Psoas muscle (tissue), 8 donors: ENCODE results near the gene NACA. TPM values are rescaled to one million over a fixed set of nuclear protein-coding genes. Genes with fewer than 3 reads are reported as not detected.

Source experiments
- ATAC-seq, 4 donors: fragments of 200-7000 bp; cut with Tn5 transposase; one replicate each; pipeline ENCODE4 v1.9.1; 2020; ENCODE audit warnings: moderate library complexity in 3 of 4, mild to moderate bottlenecking in 2 of 4
- DNase-seq, 2 donors: peaks; one replicate each; pipeline ENCODE4 v3.0.0-alpha.2; 2020
- H3K27ac ChIP-seq: fragments of 200-600 bp; one replicate; pipeline ENCODE4 v1.8.0; 2022
- H3K27me3 ChIP-seq, 3 donors: fragments of 200-600 bp in 1 of 3; one replicate each; pipeline versions ENCODE4 v1.6.1 to v1.8.0; 2013 to 2022; ENCODE audit warnings: low read length in 2 of 3, mild to moderate bottlenecking in 2 of 3, moderate library complexity in 1 of 3; ENCODE audit not compliant: insufficient read depth in 3 of 3
- H3K36me3 ChIP-seq, 2 donors: fragments of 200-600 bp in 1 of 2; one replicate each; pipeline versions ENCODE4 v1.6.1 to v1.8.0; 2013 to 2022; ENCODE audit warnings: low read depth in 1 of 2, mild to moderate bottlenecking in 1 of 2, moderate library complexity in 1 of 2; ENCODE audit not compliant: insufficient read depth in 1 of 2
- H3K4me1 ChIP-seq: fragments of 200-600 bp; one replicate; pipeline ENCODE4 v1.8.0; 2022
- H3K4me3 ChIP-seq: fragments of 200-600 bp; one replicate; pipeline ENCODE4 v1.8.0; 2022; ENCODE audit warnings: mild to moderate bottlenecking
- H3K9me3 ChIP-seq: fragments of 200-600 bp; one replicate; pipeline ENCODE4 v1.8.0; 2022
- WGBS, 3 donors: extraction: QIAGEN DNeasy Blood & Tissue Kit; methylation state at CpG; one replicate each; pipeline versions ENCODE4 v1.1.6 to v1.1.7; 2013; 5-methylcytosine and 5-hydroxymethylcytosine counted together
- intact Hi-C, 2 donors: fragments of 100-400 bp; cut with DNase I; formaldehyde crosslinking; loops; one replicate each; pipeline versions ENCODE4 v1.11.0 to v1.14.2; 2022
- polyA plus RNA-seq, 3 donors: library from polyadenylated mRNA; stranded (reverse); fragments of 200-250 nt; gene quantifications; one replicate each; pipeline ENCODE4 v1.2.3, GENCODE V29; 2013
- total RNA-seq, 4 donors: library from RNA; stranded (reverse); fragmentation: NEBNext Ultra II Directional in 2 of 4; extraction: Animal tissue kit (Norgen Biotek cat#: 25700) in 2 of 4; gene quantifications; one replicate each; pipeline versions ENCODE4 v1.2.1 to v1.2.4, GENCODE V29; 2021 to 2023
- TF ChIP-seq, protein P1 (sequence below): fragments of 200-600 bp; IDR thresholded peaks from one replicate; pipeline ENCODE4 v1.8.0; 2022; ENCODE audit warnings: antibody characterized with exemption
- donor health status: healthy with polysubstance abuse.
- donor health status: DM: no; HTN: no; CAD: no; lungs with moderate emphysema.
- donor health status: Bipolar disorder and iron deficiency.
- donor health status: healthy.
- donor health status: DM: yes; HTN: yes; CAD: no.
- donor health status: DM: no; HTN: no; CAD: no.
- donor health status: DM: no; HTN: no; CAD: no.
- donor health status: DM: yes; HTN: yes; CAD: no.

Gene NACA
- total and polyA plus RNA-seq, 7 donors: 434 to 1,147 (median 496) TPM

- intact Hi-C loops: no loop called here
- Histone ChIP-seq H3K9me3 (no peaks in the 10 kb centered on the region), H3K27ac (no peak overlapping the region), H3K36me3 (no peaks in the 10 kb centered on the region), H3K27me3 (no peaks in the 10 kb centered on the region), H3K4me3 (no peak overlapping the region), H3K4me1 (no peaks in the 10 kb centered on the region)
- 86 to 90% (median 89%) methylated on average over 5 of the region's 5 CpGs for WGBS, 3 donors
- DNase-seq: no peak
- no peak for ATAC-seq
- TF ChIP-seq, protein P1, sequence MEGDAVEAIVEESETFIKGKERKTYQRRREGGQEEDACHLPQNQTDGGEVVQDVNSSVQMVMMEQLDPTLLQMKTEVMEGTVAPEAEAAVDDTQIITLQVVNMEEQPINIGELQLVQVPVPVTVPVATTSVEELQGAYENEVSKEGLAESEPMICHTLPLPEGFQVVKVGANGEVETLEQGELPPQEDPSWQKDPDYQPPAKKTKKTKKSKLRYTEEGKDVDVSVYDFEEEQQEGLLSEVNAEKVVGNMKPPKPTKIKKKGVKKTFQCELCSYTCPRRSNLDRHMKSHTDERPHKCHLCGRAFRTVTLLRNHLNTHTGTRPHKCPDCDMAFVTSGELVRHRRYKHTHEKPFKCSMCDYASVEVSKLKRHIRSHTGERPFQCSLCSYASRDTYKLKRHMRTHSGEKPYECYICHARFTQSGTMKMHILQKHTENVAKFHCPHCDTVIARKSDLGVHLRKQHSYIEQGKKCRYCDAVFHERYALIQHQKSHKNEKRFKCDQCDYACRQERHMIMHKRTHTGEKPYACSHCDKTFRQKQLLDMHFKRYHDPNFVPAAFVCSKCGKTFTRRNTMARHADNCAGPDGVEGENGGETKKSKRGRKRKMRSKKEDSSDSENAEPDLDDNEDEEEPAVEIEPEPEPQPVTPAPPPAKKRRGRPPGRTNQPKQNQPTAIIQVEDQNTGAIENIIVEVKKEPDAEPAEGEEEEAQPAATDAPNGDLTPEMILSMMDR: no peak
Measured at GRCh38 chr12:56768424-56768823, 43.3 kb upstream of the NACA start.

DNA sequence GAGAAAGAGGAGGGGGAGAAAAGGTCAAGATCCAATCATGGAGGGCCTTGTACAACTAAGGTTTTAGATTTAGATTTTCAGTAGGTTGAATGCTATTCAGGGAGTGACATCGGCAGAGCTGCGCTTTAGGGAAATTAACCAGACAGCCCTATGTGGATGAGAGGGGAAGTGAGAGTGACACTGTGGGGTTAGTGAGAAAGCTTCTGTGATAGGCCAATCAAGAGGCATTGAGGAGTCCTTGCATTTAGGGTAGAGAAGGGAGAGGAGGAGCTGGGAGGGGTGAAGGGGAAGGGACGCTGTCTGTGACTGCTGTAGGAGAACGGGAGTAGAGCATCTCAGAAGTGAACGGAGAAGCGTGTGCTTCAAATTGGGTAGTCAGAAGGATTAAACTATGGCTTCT is 41.4 kb upstream of the NACA start:
- ATAC-seq (no peak), DNase-seq (no peak)
- intact Hi-C loops: no loop called here
- 82 to 87% (median 85%) methylated on average over 6 of the region's 6 CpGs for WGBS, 3 donors
- TF ChIP-seq, protein P1: no peak
- no peak overlapping the region for H3K27ac ChIP-seq
- no peaks in the 10 kb centered on the region for H3K36me3 ChIP-seq
- H3K27me3 ChIP-seq: no peaks in the 10 kb centered on the region
- no peaks in the 10 kb centered on the region for H3K4me1 ChIP-seq
- H3K4me3 ChIP-seq: no peak overlapping the region
- no peaks in the 10 kb centered on the region for H3K9me3 ChIP-seq

GRCh38 chr12:56763753-56764657 is 38.9 kb upstream of the NACA start:
- DNase-seq: no peak
- 67 to 82% (median 68%) methylated on average over 5 of the region's 5 CpGs for WGBS, 3 donors
- intact Hi-C loops: no loop called here

GRCh38 chr12:56761812-56762211 is 36.7 kb upstream of the NACA start:
- ATAC-seq (no peak), DNase-seq (no peak)
- TF ChIP-seq, protein P1: no peak
- no peaks in the 10 kb centered on the region for H3K4me1 ChIP-seq
- H3K27me3 ChIP-seq: no peaks in the 10 kb centered on the region
- 71 to 75% (median 74%) methylated on average over 2 of the region's 2 CpGs for WGBS, 3 donors
- no peak overlapping the region for H3K27ac ChIP-seq
- H3K4me3 ChIP-seq: no peak overlapping the region
- H3K9me3 ChIP-seq: peaks cover 8% of the 10 kb centered on the region
- intact Hi-C loops: no loop called here
- H3K36me3 ChIP-seq: no peaks in the 10 kb centered on the region

More at GRCh38 chr12:56763753-56764657, 38.9 kb upstream of the NACA start:
- no peak overlapping the region for H3K4me3 ChIP-seq
- TF ChIP-seq, protein P1: no peak
- no peaks in the 10 kb centered on the region for H3K27me3 ChIP-seq
- no peaks in the 10 kb centered on the region for H3K36me3 ChIP-seq
- H3K27ac ChIP-seq: no peak overlapping the region
- H3K9me3 ChIP-seq: peaks cover 2% of the 10 kb centered on the region
- H3K4me1 ChIP-seq: no peaks in the 10 kb centered on the region
- ATAC-seq: no peak
